ENCODE measurements around the gene DNAJC22.

Gene DNAJC22

DNA sequence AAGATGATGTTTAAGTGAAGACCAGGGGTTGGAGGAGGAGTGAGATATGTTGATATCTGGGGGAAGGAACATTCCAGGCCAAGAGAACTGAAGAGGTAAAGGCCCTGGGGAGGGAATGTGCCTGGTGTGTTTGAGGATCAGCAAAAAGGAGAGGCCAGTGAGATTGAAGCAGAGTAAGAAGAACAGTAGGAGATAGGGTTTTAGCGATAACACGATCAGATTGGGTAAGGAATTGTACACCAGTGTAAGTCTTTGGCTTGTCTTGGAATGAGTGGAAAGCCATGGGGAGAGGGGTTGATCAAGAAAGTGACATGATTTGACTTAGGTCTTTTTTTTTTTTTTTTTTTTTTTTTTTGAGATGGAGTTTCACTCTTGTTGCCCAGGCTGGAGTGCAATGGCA, 18.8 kb upstream of the DNAJC22 start:
- TF ChIP-seq ZFX (IDR thresholded peaks at IDR 0.05; ENCODE audit: borderline replicate concordance): no peak
- TF ChIP-seq, protein P1, sequence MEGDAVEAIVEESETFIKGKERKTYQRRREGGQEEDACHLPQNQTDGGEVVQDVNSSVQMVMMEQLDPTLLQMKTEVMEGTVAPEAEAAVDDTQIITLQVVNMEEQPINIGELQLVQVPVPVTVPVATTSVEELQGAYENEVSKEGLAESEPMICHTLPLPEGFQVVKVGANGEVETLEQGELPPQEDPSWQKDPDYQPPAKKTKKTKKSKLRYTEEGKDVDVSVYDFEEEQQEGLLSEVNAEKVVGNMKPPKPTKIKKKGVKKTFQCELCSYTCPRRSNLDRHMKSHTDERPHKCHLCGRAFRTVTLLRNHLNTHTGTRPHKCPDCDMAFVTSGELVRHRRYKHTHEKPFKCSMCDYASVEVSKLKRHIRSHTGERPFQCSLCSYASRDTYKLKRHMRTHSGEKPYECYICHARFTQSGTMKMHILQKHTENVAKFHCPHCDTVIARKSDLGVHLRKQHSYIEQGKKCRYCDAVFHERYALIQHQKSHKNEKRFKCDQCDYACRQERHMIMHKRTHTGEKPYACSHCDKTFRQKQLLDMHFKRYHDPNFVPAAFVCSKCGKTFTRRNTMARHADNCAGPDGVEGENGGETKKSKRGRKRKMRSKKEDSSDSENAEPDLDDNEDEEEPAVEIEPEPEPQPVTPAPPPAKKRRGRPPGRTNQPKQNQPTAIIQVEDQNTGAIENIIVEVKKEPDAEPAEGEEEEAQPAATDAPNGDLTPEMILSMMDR (IDR thresholded peaks at IDR 0.05): no peak

DNA sequence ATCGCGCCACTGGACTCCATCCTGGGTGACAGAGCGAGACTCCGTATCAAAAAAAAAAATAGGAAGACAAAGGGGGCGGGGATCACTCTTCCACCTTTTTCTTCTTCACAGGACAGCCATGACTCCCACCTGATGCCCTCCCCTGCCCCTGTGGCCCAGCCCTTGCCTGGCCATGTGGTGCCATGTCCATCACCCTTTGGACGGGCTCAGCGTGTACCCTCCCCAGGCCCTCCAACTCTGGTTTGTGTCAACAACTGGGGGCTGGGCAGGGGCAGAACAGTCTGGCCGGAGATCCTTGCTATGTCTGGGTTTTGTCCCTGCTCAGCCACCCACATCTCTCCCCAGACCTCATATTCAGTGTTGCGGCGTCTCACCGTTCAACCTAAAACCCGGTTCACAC, 17.9 kb upstream of the DNAJC22 start:
- TF ChIP-seq, protein P1 (IDR thresholded peaks at IDR 0.05): no peak
- TF ChIP-seq ZFX (IDR thresholded peaks at IDR 0.05; ENCODE audit: borderline replicate concordance): no peak
- H3K27ac ChIP-seq: no peak overlapping the region

More for the DNA sequence above, 18.8 kb upstream of the DNAJC22 start:
- H3K27ac ChIP-seq: 0 out of 2 replicates have a peak overlapping the region, but pooled peaks have one; percentile 9

DNA sequence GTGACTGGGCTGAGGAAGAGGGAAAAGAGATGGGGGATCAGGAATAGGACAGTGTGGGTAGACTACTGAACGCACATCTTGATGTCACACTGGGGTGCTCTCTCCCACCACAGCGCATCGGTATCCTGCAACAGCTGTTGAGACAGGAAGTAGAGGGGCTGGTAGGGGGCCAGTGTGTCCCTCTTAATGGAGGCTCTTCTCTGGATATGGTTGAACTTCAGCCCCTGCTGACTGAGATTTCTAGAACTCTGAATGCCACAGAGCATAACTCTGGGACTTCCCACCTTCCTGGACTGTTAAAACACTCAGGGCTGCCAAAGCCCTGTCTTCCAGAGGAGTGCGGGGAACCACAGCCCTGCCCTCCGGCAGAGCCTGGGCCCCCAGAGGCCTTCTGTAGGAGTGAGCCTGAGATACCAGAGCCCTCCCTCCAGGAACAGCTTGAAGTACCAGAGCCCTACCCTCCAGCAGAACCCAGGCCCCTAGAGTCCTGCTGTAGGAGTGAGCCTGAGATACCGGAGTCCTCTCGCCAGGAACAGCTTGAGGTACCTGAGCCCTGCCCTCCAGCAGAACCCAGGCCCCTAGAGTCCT, 16.6 kb upstream of the DNAJC22 start:
- H3K27ac ChIP-seq: peak overlapping the region; percentile 70
- no peak for TF ChIP-seq ZFX (IDR thresholded peaks at IDR 0.05; ENCODE audit: borderline replicate concordance)
- TF ChIP-seq, protein P1 (IDR thresholded peaks at IDR 0.05): no peak

DNA sequence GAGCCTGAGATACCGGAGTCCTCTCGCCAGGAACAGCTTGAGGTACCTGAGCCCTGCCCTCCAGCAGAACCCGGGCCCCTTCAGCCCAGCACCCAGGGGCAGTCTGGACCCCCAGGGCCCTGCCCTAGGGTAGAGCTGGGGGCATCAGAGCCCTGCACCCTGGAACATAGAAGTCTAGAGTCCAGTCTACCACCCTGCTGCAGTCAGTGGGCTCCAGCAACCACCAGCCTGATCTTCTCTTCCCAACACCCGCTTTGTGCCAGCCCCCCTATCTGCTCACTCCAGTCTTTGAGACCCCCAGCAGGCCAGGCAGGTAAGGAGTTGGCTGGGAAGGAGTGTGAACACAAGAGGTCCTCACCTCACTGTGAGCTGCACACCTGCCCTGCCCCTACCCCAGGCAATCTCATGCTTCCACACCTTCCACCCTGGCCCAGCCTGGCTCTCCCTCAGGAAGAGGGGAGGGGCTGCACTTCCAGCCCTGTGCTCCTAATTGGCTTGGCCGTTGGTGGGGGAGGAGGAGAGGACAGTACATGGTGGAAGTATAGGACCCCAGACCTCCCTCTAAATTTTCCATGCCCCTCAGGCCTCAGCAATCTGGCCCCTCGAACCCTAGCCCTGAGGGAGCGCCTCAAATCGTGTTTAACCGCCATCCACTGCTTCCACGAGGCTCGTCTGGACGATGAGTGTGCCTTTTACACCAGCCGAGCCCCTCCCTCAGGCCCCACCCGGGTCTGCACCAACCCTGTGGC, 15.9 kb upstream of the DNAJC22 start:
- H3K27ac ChIP-seq: peak overlapping the region; percentile 70
- no peak for TF ChIP-seq ZFX (IDR thresholded peaks at IDR 0.05; ENCODE audit: borderline replicate concordance)
- TF ChIP-seq, protein P1 (IDR thresholded peaks at IDR 0.05): no peak

DNA sequence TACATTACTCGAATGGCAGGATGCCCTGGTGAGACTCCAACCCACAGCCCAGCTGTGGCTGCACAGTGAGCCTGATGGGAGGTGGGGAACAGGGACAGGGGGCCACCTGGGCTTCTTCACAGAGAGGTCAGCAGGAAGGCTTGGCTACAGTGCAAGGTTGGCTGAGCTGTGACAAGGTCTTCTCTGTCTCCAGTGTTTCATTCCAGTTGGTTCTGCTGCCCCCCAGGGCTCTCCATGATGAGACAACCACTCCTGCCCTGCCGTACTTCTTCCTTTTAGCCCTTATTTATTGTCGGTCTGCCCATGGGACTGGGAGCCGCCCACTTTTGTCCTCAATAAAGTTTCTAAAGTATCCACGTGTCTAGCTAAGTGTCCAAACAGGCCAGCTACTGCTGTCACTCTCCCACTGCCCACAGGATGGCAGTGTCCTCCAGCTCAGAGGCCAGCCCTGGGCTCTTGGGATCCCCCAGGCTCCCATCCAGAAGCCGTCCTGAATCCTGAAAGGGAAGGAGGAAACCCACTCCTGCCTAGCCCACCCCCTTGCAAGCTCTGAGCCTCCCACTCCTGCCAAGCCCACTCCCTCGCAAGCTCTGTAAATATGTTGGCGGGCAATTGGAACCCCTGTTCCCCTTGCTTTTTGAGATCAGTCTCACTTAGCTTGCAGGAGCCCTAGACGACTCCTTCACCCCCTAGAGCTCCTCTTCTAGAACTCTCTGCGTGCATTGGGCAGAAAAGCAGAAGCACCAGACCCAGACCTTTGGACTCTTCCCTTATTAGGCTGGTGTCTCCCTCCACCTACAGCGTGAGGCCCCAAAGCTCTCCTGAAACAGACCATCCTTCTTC, 15.1 kb upstream of the DNAJC22 start:
- peak overlapping the region; percentile 70 for H3K27ac ChIP-seq
- TF ChIP-seq, protein P1 (IDR thresholded peaks at IDR 0.05): peak; percentile 99
- TF ChIP-seq ZFX (IDR thresholded peaks at IDR 0.05; ENCODE audit: borderline replicate concordance): no peak

DNA sequence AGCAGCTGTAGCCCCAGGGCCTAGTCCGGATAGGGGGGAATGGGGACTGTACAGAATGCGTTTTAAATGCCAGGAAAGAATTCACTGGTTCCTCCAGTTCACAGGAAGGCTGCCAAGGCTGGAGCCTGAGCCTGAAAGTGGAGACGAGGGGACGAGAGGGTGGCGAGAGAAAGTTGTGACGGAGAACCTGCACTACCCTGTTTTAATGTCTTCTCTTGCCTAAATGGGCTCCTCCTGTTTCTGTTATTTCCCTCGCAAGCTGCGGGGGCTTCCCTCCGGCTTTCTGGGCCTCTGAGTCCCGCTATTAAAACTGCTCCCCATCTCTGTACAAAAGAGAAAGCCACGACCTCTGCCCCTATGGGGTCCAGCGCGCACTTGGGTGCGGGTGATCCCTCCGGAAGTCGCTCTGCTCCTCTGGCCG, 14.2 kb upstream of the DNAJC22 start:
- TF ChIP-seq, protein P1 (IDR thresholded peaks at IDR 0.05): no peak
- TF ChIP-seq ZFX (IDR thresholded peaks at IDR 0.05; ENCODE audit: borderline replicate concordance): no peak
- peak overlapping the region; percentile 70 for H3K27ac ChIP-seq

Data from 22Rv1 (cell line).